Fibroblast of lung (primary cell): ENCODE results near the gene GUCY2D. TPM values are rescaled to one million over a fixed set of nuclear protein-coding genes. Genes with fewer than 3 reads are reported as not detected.

Experiments used
- DNase-seq, 2 donors: peaks; one replicate each; pipeline versions ENCODE4 v3.0.0 to v3.0.0-alpha.2; 2010; ENCODE audit warnings: low read depth in 2 of 2
- H2AFZ ChIP-seq: 2 replicates; pipeline ENCODE4 v1.5.1; 2012; ENCODE audit warnings: low read length, control low read depth, inconsistent platforms
- H3K27ac ChIP-seq: 2 replicates; pipeline ENCODE4 v1.5.1; 2011; ENCODE audit warnings: low read length, control low read depth; ENCODE audit not compliant: insufficient read depth
- H3K27me3 ChIP-seq: 2 replicates; pipeline ENCODE4 v1.5.1; 2011; ENCODE audit warnings: mild to moderate bottlenecking, low read length; ENCODE audit not compliant: control insufficient read depth, insufficient read depth
- H3K36me3 ChIP-seq: 2 replicates; pipeline ENCODE4 v1.5.1; 2011; ENCODE audit warnings: low read length; ENCODE audit not compliant: control insufficient read depth, insufficient read depth
- H3K4me1 ChIP-seq: 2 replicates; pipeline ENCODE4 v1.5.1; 2011; ENCODE audit warnings: low read length; ENCODE audit not compliant: control insufficient read depth, insufficient read depth; ENCODE audit errors: extremely low read depth
- H3K4me2 ChIP-seq: 2 replicates; pipeline ENCODE4 v1.5.1; 2011; ENCODE audit warnings: low read length, control low read depth; ENCODE audit not compliant: insufficient read depth; ENCODE audit errors: extremely low read depth
- H3K4me3 ChIP-seq, 4 experiments: fragments of 200-600 bp in 1 of 4; sonication (generic) in 1 of 4; replicated peaks in 1 of 4; 2 replicates each; pipeline ENCODE4 v1.5.1; 2011 to 2016; ENCODE audit warnings: low read length in 4 of 4, low read depth in 3 of 4, mild to moderate bottlenecking in 3 of 4, control low read depth in 2 of 4, inconsistent platforms in 1 of 4, mixed read lengths in 1 of 4; ENCODE audit not compliant: insufficient read depth in 1 of 4; ENCODE audit errors: control extremely low read depth in 1 of 4
- H3K79me2 ChIP-seq: 2 replicates; pipeline ENCODE4 v1.5.1; 2012; ENCODE audit warnings: mild to moderate bottlenecking, low read length, inconsistent platforms; ENCODE audit not compliant: control insufficient read depth, insufficient read depth
- H3K9ac ChIP-seq: 2 replicates; pipeline ENCODE4 v1.5.1; 2011; ENCODE audit warnings: mild to moderate bottlenecking, low read length, control low read depth; ENCODE audit not compliant: insufficient read depth
- H3K9me3 ChIP-seq: 2 replicates; pipeline ENCODE4 v1.5.1; 2012; ENCODE audit warnings: low read depth, low read length; ENCODE audit not compliant: control insufficient read depth, insufficient read depth
- H4K20me1 ChIP-seq: 2 replicates; pipeline ENCODE4 v1.5.1; 2011; ENCODE audit warnings: low read length; ENCODE audit not compliant: control insufficient read depth, insufficient read depth; ENCODE audit errors: extremely low read depth
- CTCF ChIP-seq, 2 donors: IDR thresholded peaks in 1 of 2; conservative IDR thresholded peaks in 1 of 2; 1 replicate in 1 of 2; 2 replicates in 1 of 2; pipeline ENCODE4 v1.5.1; 2011 to 2012; ENCODE audit warnings: low read length in 2 of 2, control low read depth in 1 of 2, inconsistent platforms in 1 of 2, low read depth in 1 of 2, mild to moderate bottlenecking in 1 of 2
- EZH2 ChIP-seq: IDR thresholded peaks from 2 replicates; pipeline ENCODE4 v1.5.1; 2012; ENCODE audit warnings: low read length, control low read depth, mild to moderate bottlenecking; ENCODE audit errors: missing control alignments
- polyA plus RNA-seq, 2 donors: library from polyadenylated mRNA; depleted of rRNA in 1 of 2; stranded (reverse) in 1 of 2; unstranded in 1 of 2; fragments of >200 nt; gene quantifications; 2 replicates each; pipeline ENCODE4 v1.2.1, GENCODE V29; 2011 to 2012; ENCODE audit warnings: missing spikeins in 1 of 2
- total RNA-seq: library from RNA; depleted of rRNA; stranded (reverse); fragments of >200 nt; gene quantifications from 2 replicates; pipeline ENCODE4 v1.2.1, GENCODE V29; 2014

Gene GUCY2D
- total and polyA plus RNA-seq, 2 donors (not counting 1 experiment from before 2014, with no cell fraction given), result not detected

DNA sequence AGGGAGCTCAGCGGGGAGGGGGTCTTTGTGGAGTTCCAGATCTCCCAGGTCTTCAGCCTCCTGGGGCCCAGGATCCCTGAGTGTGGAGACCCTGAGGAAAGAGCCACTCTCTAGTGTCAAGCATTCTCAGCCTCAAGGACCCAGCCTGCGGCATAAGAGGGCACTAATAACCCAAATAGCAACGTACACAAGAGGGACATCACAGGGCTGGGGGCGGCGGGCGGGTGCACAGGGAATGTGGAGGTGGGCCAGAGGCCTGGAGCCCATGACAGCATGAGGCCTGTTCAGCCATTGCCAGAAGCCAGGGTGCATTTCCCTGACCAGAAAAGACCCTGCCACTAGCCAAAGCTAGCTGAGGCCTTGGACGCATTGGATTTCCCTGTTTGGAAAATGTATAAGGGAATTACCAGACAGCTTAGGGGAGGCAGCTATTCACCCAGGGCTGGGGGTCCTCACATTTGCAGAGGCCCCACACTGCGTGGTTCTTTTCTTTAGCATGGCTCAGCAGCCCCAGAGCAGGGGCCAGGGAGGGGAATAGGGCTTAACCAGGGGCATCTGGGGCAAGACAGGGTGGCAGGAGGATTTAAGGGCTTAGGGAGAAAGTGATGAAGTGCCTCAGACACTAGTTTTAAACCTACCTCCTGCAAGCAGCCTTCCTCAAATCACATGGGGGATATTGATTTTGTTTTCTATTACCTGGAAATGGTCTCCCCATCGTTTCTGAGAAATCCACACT lies 22.9 kb downstream of the GUCY2D start:
- no peak for DNase-seq
- TF ChIP-seq CTCF (conservative IDR thresholded peaks at IDR 0.05 in 1 of 2, IDR thresholded peaks at IDR 0.05 in 1 of 2; ENCODE audit: low read depth in 1 of 2, low read length in 2 of 2) (no peak), EZH2 (no peak)
- no peaks in the 10 kb centered on the region for H3K9me3 ChIP-seq
- H3K4me2 ChIP-seq, result no peak overlapping the region
- no peak overlapping the region for H2AFZ ChIP-seq
- H3K27ac ChIP-seq, result no peak overlapping the region
- no peaks in the 10 kb centered on the region for H3K4me1 ChIP-seq
- no peaks in the 10 kb centered on the region for H3K36me3 ChIP-seq
- H3K9ac ChIP-seq, result no peak overlapping the region
- no peaks in the 10 kb centered on the region for H3K79me2 ChIP-seq
- no peak overlapping the region for H3K4me3 ChIP-seq
- no peaks in the 10 kb centered on the region for H4K20me1 ChIP-seq
- peaks cover 3% of the 10 kb centered on the region for H3K27me3 ChIP-seq

GRCh38 chr17:8029121-8029520 lies 26.7 kb downstream of the GUCY2D start:
- TF ChIP-seq CTCF (conservative IDR thresholded peaks at IDR 0.05 in 1 of 2, IDR thresholded peaks at IDR 0.05 in 1 of 2; ENCODE audit: low read depth in 1 of 2, low read length in 2 of 2) (no peak), EZH2 (no peak)
- DNase-seq, result peak in 1 of 2 donors; percentile 44
- no peak overlapping the region for H3K4me3 ChIP-seq
- no peaks in the 10 kb centered on the region for H3K9me3 ChIP-seq
- no peaks in the 10 kb centered on the region for H3K36me3 ChIP-seq
- no peak overlapping the region for H2AFZ ChIP-seq
- H3K27ac ChIP-seq, result no peak overlapping the region
- no peaks in the 10 kb centered on the region for H3K4me1 ChIP-seq
- peaks cover 5% of the 10 kb centered on the region for H3K27me3 ChIP-seq
- no peak overlapping the region for H3K4me2 ChIP-seq
- no peak overlapping the region for H3K9ac ChIP-seq
- no peaks in the 10 kb centered on the region for H3K79me2 ChIP-seq
- no peaks in the 10 kb centered on the region for H4K20me1 ChIP-seq

DNA sequence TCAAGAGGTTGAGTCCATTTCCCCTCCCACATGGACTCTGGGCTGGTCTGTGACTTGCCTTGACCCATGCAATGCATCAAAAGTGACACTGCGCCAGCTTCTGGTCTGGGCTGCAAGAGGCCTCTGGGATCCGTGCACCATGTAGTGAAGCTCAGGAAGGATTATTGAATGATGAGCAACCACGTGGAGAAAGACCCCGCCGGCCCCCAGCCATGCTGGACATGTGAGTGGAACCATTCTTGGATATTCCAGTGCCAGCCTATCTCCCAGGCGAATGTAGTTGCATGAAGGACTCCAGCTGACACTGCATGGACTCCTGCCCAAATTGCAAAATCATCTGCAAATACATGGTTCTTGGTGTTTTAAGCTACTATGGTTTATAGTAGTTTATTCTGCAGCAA lies 28.8 kb downstream of the GUCY2D start:
- Histone ChIP-seq H4K20me1 (no peaks in the 10 kb centered on the region), H3K4me1 (no peaks in the 10 kb centered on the region), H3K27me3 (peaks cover 6% of the 10 kb centered on the region), H3K9ac (no peak overlapping the region), H3K79me2 (no peaks in the 10 kb centered on the region), H3K9me3 (no peaks in the 10 kb centered on the region), H3K4me3 (no peak overlapping the region), H3K36me3 (no peaks in the 10 kb centered on the region), H2AFZ (no peak overlapping the region), H3K27ac (no peak overlapping the region), H3K4me2 (no peak overlapping the region)
- TF ChIP-seq EZH2 (no peak), CTCF (conservative IDR thresholded peaks at IDR 0.05 in 1 of 2, IDR thresholded peaks at IDR 0.05 in 1 of 2; ENCODE audit: low read depth in 1 of 2, low read length in 2 of 2) (no peak)
- peak in 1 of 2 donors; percentile 31 for DNase-seq
